ENCODE results near the gene APMAP.

DNA sequence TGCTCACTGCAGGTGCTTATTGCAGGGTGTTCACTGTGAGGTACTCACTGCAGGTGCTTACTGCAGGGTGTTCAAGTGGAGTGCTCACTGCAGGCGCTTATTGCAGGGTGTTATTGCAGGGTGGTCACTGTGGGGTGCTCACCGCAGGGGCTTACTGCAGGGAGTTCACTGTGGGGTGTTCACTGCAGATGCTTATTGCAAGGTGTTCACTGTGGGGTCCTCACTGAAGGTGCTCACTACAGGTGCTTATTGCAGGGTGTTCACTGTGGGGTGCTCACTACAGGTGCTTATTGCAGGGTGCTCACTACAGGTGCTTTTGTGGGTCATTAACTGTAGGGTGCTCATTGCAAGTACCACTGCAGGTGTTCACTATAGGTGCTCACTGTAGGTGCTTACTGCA lies 20.2 kb downstream of the APMAP start:
- TF ChIP-seq, protein P1, sequence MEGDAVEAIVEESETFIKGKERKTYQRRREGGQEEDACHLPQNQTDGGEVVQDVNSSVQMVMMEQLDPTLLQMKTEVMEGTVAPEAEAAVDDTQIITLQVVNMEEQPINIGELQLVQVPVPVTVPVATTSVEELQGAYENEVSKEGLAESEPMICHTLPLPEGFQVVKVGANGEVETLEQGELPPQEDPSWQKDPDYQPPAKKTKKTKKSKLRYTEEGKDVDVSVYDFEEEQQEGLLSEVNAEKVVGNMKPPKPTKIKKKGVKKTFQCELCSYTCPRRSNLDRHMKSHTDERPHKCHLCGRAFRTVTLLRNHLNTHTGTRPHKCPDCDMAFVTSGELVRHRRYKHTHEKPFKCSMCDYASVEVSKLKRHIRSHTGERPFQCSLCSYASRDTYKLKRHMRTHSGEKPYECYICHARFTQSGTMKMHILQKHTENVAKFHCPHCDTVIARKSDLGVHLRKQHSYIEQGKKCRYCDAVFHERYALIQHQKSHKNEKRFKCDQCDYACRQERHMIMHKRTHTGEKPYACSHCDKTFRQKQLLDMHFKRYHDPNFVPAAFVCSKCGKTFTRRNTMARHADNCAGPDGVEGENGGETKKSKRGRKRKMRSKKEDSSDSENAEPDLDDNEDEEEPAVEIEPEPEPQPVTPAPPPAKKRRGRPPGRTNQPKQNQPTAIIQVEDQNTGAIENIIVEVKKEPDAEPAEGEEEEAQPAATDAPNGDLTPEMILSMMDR (IDR thresholded peaks at IDR 0.05) = no peak
- no peak for TF ChIP-seq POLR2A (IDR thresholded peaks at IDR 0.05)

All from testis (tissue), 2 donors.